Calu3 (cell line): ENCODE results near the gene LMBRD1. TPM values are rescaled to one million over a fixed set of nuclear protein-coding genes. Genes with fewer than 3 reads are reported as not detected.

Source experiments
- BruUV-seq: library from RNA; stranded (reverse); fragments of 400-500 nt; replicated peaks from 2 replicates; lab custom pipeline; 2021; lab: Mats Ljungman, UMichigan
- CTCF ChIA-PET: fragments of 300-600 bp; sonication (Branson Sonifier 250); formaldehyde crosslinking; loops from one replicate; lab custom pipeline; 2022; ENCODE audit warnings: antibody characterized with exemption; lab: Charles Lee
- DNase-seq: peaks from one replicate; pipeline ENCODE4 v3.0.0; 2022
- H3K27ac Mint-ChIP-seq: one replicate; pipeline ENCODE4 v1.8.0; 2022; ENCODE audit warnings: mixed read lengths; ENCODE audit not compliant: unreplicated experiment
- H3K27me3 Mint-ChIP-seq: one replicate; pipeline ENCODE4 v1.8.0; 2022; ENCODE audit warnings: mixed read lengths; ENCODE audit not compliant: unreplicated experiment
- H3K36me3 Mint-ChIP-seq: one replicate; pipeline ENCODE4 v1.8.0; 2022; ENCODE audit warnings: mild to moderate bottlenecking, moderate library complexity, mixed read lengths; ENCODE audit not compliant: insufficient read depth, unreplicated experiment
- H3K4me1 Mint-ChIP-seq: one replicate; pipeline ENCODE4 v1.8.0; 2022; ENCODE audit warnings: mild to moderate bottlenecking, low read depth, mixed read lengths; ENCODE audit not compliant: unreplicated experiment
- H3K4me3 Mint-ChIP-seq: one replicate; pipeline ENCODE4 v1.8.0; 2022; ENCODE audit warnings: mild to moderate bottlenecking, low read depth, moderate library complexity, mixed read lengths; ENCODE audit not compliant: unreplicated experiment
- H3K9me3 Mint-ChIP-seq: one replicate; pipeline ENCODE4 v1.8.0; 2022; ENCODE audit warnings: low read depth, mixed read lengths; ENCODE audit not compliant: unreplicated experiment
- CTCF ChIP-seq: fragments of 200-600 bp; IDR thresholded peaks from one replicate; pipeline ENCODE4 v1.8.0; 2022; ENCODE audit warnings: antibody characterized with exemption; ENCODE audit not compliant: unreplicated experiment
- intact Hi-C: fragments of 100-400 bp; cut with micrococcal nuclease; formaldehyde crosslinking; loops from one replicate; pipeline ENCODE4 v1.10.0; 2022; ENCODE audit not compliant: unreplicated experiment
- total RNA-seq: library from RNA; stranded (reverse); gene quantifications from 2 replicates; pipeline ENCODE4 v1.2.3, GENCODE V29; 2022

Gene LMBRD1
- total RNA-seq, 1 experiment from 2014 or later = 36.6 TPM

GRCh38 chr6:69735027-69735426, 61.8 kb downstream of the LMBRD1 start:
- no peak overlapping the region for H3K4me3 Mint-ChIP-seq
- CTCF ChIA-PET = no interaction called here
- no TSS peak for BruUV-seq

GRCh38 chr6:69732640-69733039, 64.2 kb downstream of the LMBRD1 start:
- CTCF ChIA-PET = interaction anchor here (1.2 kb wide), 1 partner anchor 376 kb away, joined by 3 read pairs; no protein-coding TSS in a partner anchor
- intact Hi-C loops = loop anchor here (1.0 to 10.0 kb wide), 5 partner anchors 35 to 1098 kb away; partner anchors contain the start of genes ADGRB3 and COL19A1
- BruUV-seq = no TSS peak
- no peaks in the 10 kb centered on the region for H3K36me3 Mint-ChIP-seq
- H3K9me3 Mint-ChIP-seq = no peaks in the 10 kb centered on the region
- peak; percentile 15 for TF ChIP-seq CTCF
- H3K27ac Mint-ChIP-seq = no peak overlapping the region
- no peaks in the 10 kb centered on the region for H3K27me3 Mint-ChIP-seq
- H3K4me1 Mint-ChIP-seq = no peaks in the 10 kb centered on the region
- DNase-seq = no peak
- H3K4me3 Mint-ChIP-seq = no peak overlapping the region

More at GRCh38 chr6:69735027-69735426, 61.8 kb downstream of the LMBRD1 start:
- no peak for TF ChIP-seq CTCF
- Mint-ChIP-seq H3K9me3 (no peaks in the 10 kb centered on the region), H3K27ac (no peak overlapping the region), H3K36me3 (no peaks in the 10 kb centered on the region), H3K27me3 (no peaks in the 10 kb centered on the region), H3K4me1 (no peaks in the 10 kb centered on the region)
- intact Hi-C loops = loop anchor here (10.0 kb wide), 1 partner anchor 1100 kb away; the partner anchor contains the start of gene ADGRB3
- no peak for DNase-seq

- TF ChIP-seq CTCF = no peak
- H3K27ac Mint-ChIP-seq = no peak overlapping the region
- no peaks in the 10 kb centered on the region for H3K36me3 Mint-ChIP-seq
- no peak for DNase-seq
- H3K4me1 Mint-ChIP-seq = no peaks in the 10 kb centered on the region
- no peaks in the 10 kb centered on the region for H3K27me3 Mint-ChIP-seq
- intact Hi-C loops = loop anchor here (1.0 to 10.0 kb wide), 5 partner anchors 35 to 1097 kb away; partner anchors contain the start of genes ADGRB3 and COL19A1
- CTCF ChIA-PET = no interaction called here
- BruUV-seq = no TSS peak
- no peak overlapping the region for H3K4me3 Mint-ChIP-seq
- H3K9me3 Mint-ChIP-seq = no peaks in the 10 kb centered on the region
These were observed 64.8 kb downstream of the LMBRD1 start for GRCh38 chr6:69732045-69732444.

GRCh38 chr6:69729870-69730449, 66.8 kb downstream of the LMBRD1 start:
- no peak for DNase-seq
- H3K4me3 Mint-ChIP-seq = no peak overlapping the region
- H3K27ac Mint-ChIP-seq = no peak overlapping the region
- no TSS peak for BruUV-seq
- TF ChIP-seq CTCF = no peak
- no peaks in the 10 kb centered on the region for H3K27me3 Mint-ChIP-seq
- H3K4me1 Mint-ChIP-seq = no peaks in the 10 kb centered on the region
- H3K9me3 Mint-ChIP-seq = peaks cover 9% of the 10 kb centered on the region
- CTCF ChIA-PET = interaction anchor here (0.7 kb wide), 1 partner anchor 435 kb away, joined by 3 read pairs; no protein-coding TSS in a partner anchor
- no peaks in the 10 kb centered on the region for H3K36me3 Mint-ChIP-seq
- intact Hi-C loops = loop anchor here (5.0 to 10.0 kb wide), 3 partner anchors 37 to 1095 kb away; partner anchors contain the start of genes ADGRB3 and COL19A1
